ENCODE data around the gene WDR82.

GRCh38 chr3:52256622-52257021 is 21.8 kb downstream of the WDR82 start:
- TF ChIP-seq CTCF (IDR thresholded peaks at IDR 0.05; ENCODE audit: insufficient read depth, low read length) = no peak
- peak; percentile 62 for TF ChIP-seq POLR2AphosphoS5 (IDR thresholded peaks at IDR 0.05; ENCODE audit: low read depth)
